ENCODE results near the gene DNAJC9.

GRCh38 chr10:73246646-73247508, at the start of gene DNAJC9:
- TF ChIP-seq CTCF (tag by site-specific recombination; IDR thresholded peaks at IDR 0.05) (peak; percentile 62; the same call in 1 of the 2 replicates), KLF9 (tag by site-specific recombination; IDR thresholded peaks at IDR 0.05; ENCODE audit: low read depth) (peak; percentile 96), ZNF221 (tag by site-specific recombination; IDR thresholded peaks at IDR 0.05; ENCODE audit: borderline replicate concordance) (0 out of 2 replicates have a peak, but pooled peaks have one; percentile 14), ZNF140 (tag by site-specific recombination; IDR thresholded peaks at IDR 0.05) (no peak), KLF17 (tag by site-specific recombination; IDR thresholded peaks at IDR 0.05) (peak; percentile 85; the same call in 1 of the 2 replicates), ZSCAN30 (tag by site-specific recombination; IDR thresholded peaks at IDR 0.05) (peak; percentile 98), REST (tag by site-specific recombination; IDR thresholded peaks at IDR 0.05) (peak; percentile 41; the same call in 1 of the 2 replicates), KLF1 (tag by site-specific recombination; IDR thresholded peaks at IDR 0.05) (peak; percentile 87), ZBTB7A (tag by site-specific recombination; IDR thresholded peaks at IDR 0.05; ENCODE audit: low read depth) (peak; percentile 78), ZBTB1 (tag by site-specific recombination; IDR thresholded peaks at IDR 0.05) (no peak), PRDM10 (tag by site-specific recombination; IDR thresholded peaks at IDR 0.05) (peak; percentile 88), MEIS1 (CRISPR knock-in tag; IDR thresholded peaks at IDR 0.05; ENCODE audit: borderline replicate concordance) (no peak), HIC1 (tag by site-specific recombination; IDR thresholded peaks at IDR 0.05) (peak; percentile 92)
